ENCODE results near the gene TPP2. TPM values are rescaled to one million over a fixed set of nuclear protein-coding genes. Genes with fewer than 3 reads are reported as not detected.

The TPP2 gene
- total and polyA plus RNA-seq, 9 of the 15 experiments (the other 6 are each of a cell fraction or from before 2014, with no cell fraction given) = 18.8 to 87.7 (median 55.9) TPM

GRCh38 chr13:102589301-102589822 lies 7.4 kb upstream of the TPP2 start:
- Histone ChIP-seq H3K36me3 (ENCODE audit: control insufficient read depth, insufficient read depth, low read length) (no peaks in the 10 kb centered on the region), H3K9ac (ENCODE audit: insufficient read depth in 1 of 2, low read depth in 2 of 2, low read length in 2 of 2) (no peak overlapping the region), H3K9me1 (ENCODE audit: control insufficient read depth, insufficient read depth, low read length) (no peaks in the 10 kb centered on the region), H3K79me2 (ENCODE audit: control insufficient read depth, insufficient read depth, low read length) (no peaks in the 10 kb centered on the region), H2AFZ (ENCODE audit: low read depth, low read length) (0 out of 2 replicates have a peak overlapping the region, but pooled peaks have one; percentile 31), H3K27ac (ENCODE audit: extremely low read depth, low read depth, low read length) (no peak overlapping the region), H3K27me3 (ENCODE audit: control insufficient read depth in 2 of 2, insufficient read depth in 2 of 2, low read length in 2 of 2) (no peaks in the 10 kb centered on the region), H3K4me1 (replicated peaks in 1 of 2; ENCODE audit: control insufficient read depth in 2 of 2, insufficient read depth in 2 of 2, low read length in 2 of 2) (peaks cover 4 to 12% of the 10 kb centered on the region in 2 experiments; a peak in 4 of 5 replicates), H3K9me3 (replicated peaks; ENCODE audit: control insufficient read depth, insufficient read depth, low read depth, low read length) (no peaks in the 10 kb centered on the region), H4K20me1 (replicated peaks; ENCODE audit: control insufficient read depth, insufficient read depth, low read length) (no peaks in the 10 kb centered on the region), H3K4me3 (no peak overlapping the region), H3K4me2 (ENCODE audit: insufficient read depth, low read length) (no peak overlapping the region)
- no peak for DNase-seq (ENCODE audit: extremely low read depth in 1 of 4, low spot score in 3 of 4)
- TF ChIP-seq CSDE1 (IDR thresholded peaks at IDR 0.05) (no peak), RNF219 (CRISPR knock-in tag; IDR thresholded peaks at IDR 0.05) (no peak)
- POLR2A ChIA-PET = no interaction called here
- no peak for ATAC-seq
- CTCF ChIA-PET (ENCODE audit: low intra/inter-chr PET ratio) = no interaction called here
- WGBS (ENCODE audit: insufficient coverage, low coverage, missing lambda C conversion rate) = 64% methylated on average over 7 of the region's 7 CpGs
- FAIRE-seq = no peak
- in situ Hi-C loops (cut with MboI) (loop anchor here (10.0 kb wide), 1 partner anchor 115 kb away; no protein-coding TSS in a partner anchor), intact Hi-C loops (cut with micrococcal nuclease) (no loop called here)
- no TSS peak for BruUV-seq (replicated peaks)

All from K562 (cell line).